Urinary bladder (tissue), 4 donors: ENCODE measurements around the gene TAF11L6. TPM values are rescaled to one million over a fixed set of nuclear protein-coding genes. Genes with fewer than 3 reads are reported as not detected.
"Not testable (repeated sequence)": the region's sequence is repeated elsewhere in the genome, so short reads cannot be mapped to it uniquely, and the experiment has no call there.

Source experiments
- DNase-seq: peaks from one replicate; pipeline ENCODE4 v3.0.0-alpha.2; 2015; ENCODE audit errors: extremely low spot score
- H3K27ac ChIP-seq: one replicate; pipeline ENCODE4 v1.5.1; 2013; ENCODE audit warnings: low read depth, mild to moderate bottlenecking, moderate library complexity
- H3K36me3 ChIP-seq: one replicate; pipeline ENCODE4 v1.6.1; 2013; ENCODE audit warnings: mild to moderate bottlenecking, moderate library complexity; ENCODE audit not compliant: insufficient read depth
- H3K4me1 ChIP-seq: one replicate; pipeline ENCODE4 v1.6.1; 2013; ENCODE audit warnings: mild to moderate bottlenecking, moderate library complexity; ENCODE audit not compliant: insufficient read depth
- H3K4me3 ChIP-seq: one replicate; pipeline ENCODE4 v1.5.1; 2013; ENCODE audit warnings: low read depth, low read length
- WGBS: extraction: QIAGEN DNeasy Blood & Tissue Kit; methylation state at CpG from one replicate; pipeline ENCODE4 v1.1.7; 2013; 5-methylcytosine and 5-hydroxymethylcytosine counted together
- polyA plus RNA-seq: library from polyadenylated mRNA; stranded (reverse); fragments of 200-250 nt; gene quantifications from one replicate; pipeline ENCODE4 v1.2.3, GENCODE V29; 2013
- small RNA-seq: library from RNA; depleted of rRNA; stranded (forward); fragments of <200 nt; gene quantifications from one replicate; pipeline ENCODE3, GENCODE V24; 2014
- total RNA-seq: library from RNA; depleted of rRNA; stranded (reverse); fragments of >200 nt; gene quantifications from one replicate; pipeline ENCODE4 v1.2.3, GENCODE V29; 2014
- donor health status: healthy with polysubstance abuse.
- donor health status: healthy.

The TAF11L6 gene
- total and polyA plus RNA-seq, 2 donors: not detected

GRCh38 chr5:17524935-17525334, 3.5 kb upstream of the TAF11L6 start, which contains the start of gene TAF11L5:
Gene TAF11L5 (plus strand): TSS chr5:17525235.
- DNase-seq, H3K27ac ChIP-seq, H3K36me3 ChIP-seq, H3K4me1 ChIP-seq, H3K4me3 ChIP-seq: not testable (repeated sequence)
- WGBS: no CpG with 5 or more reads among the region's 15 CpGs

GRCh38 chr5:17526504-17526903, 2.0 kb upstream of the TAF11L6 start:
- H3K36me3 ChIP-seq, H3K4me3 ChIP-seq, H3K4me1 ChIP-seq, DNase-seq, H3K27ac ChIP-seq: not testable (repeated sequence)
- WGBS: 93% methylated on average over 9 of the region's 17 CpGs

Small RNA genes within 50 kb of the gene (small RNA-seq; reads per million reads assigned to genes)
- not detected for gene AC106774.3

Other genes with a start within 250 kb of the TAF11L6 start
- not detected for gene TAF11L2, start 30.4 kb upstream of the TAF11L6 start, total RNA-seq
- gene TAF11L2, start 30.4 kb upstream of the TAF11L6 start, polyA plus RNA-seq: not detected
- not detected for gene TAF11L3, start 10.3 kb upstream of the TAF11L6 start, total RNA-seq
- gene TAF11L3, start 10.3 kb upstream of the TAF11L6 start, polyA plus RNA-seq: not detected
- gene TAF11L4, start 6.9 kb upstream of the TAF11L6 start, total RNA-seq: not detected
- gene TAF11L4, start 6.9 kb upstream of the TAF11L6 start, polyA plus RNA-seq: not detected
- not detected for gene TAF11L5, start 3.4 kb upstream of the TAF11L6 start, total RNA-seq
- not detected for gene TAF11L5, start 3.4 kb upstream of the TAF11L6 start, polyA plus RNA-seq
- gene TAF11L7, start 57.1 kb downstream of the TAF11L6 start, total RNA-seq: not detected
- gene TAF11L7, start 57.1 kb downstream of the TAF11L6 start, polyA plus RNA-seq: not detected
- not detected for gene TAF11L8, start 62.3 kb downstream of the TAF11L6 start, total RNA-seq
- gene TAF11L8, start 62.3 kb downstream of the TAF11L6 start, polyA plus RNA-seq: not detected
- not detected for gene TAF11L9, start 65.7 kb downstream of the TAF11L6 start, total RNA-seq
- gene TAF11L9, start 65.7 kb downstream of the TAF11L6 start, polyA plus RNA-seq: not detected
- gene TAF11L10, start 69.2 kb downstream of the TAF11L6 start, total RNA-seq: not detected
- gene TAF11L10, start 69.2 kb downstream of the TAF11L6 start, polyA plus RNA-seq: not detected
- gene TAF11L11, start 75.5 kb downstream of the TAF11L6 start, total RNA-seq: not detected
- gene TAF11L11, start 75.5 kb downstream of the TAF11L6 start, polyA plus RNA-seq: not detected
- gene TAF11L12, start 81.7 kb downstream of the TAF11L6 start, total RNA-seq: not detected
- not detected for gene TAF11L12, start 81.7 kb downstream of the TAF11L6 start, polyA plus RNA-seq
- gene TAF11L13, start 103.4 kb downstream of the TAF11L6 start, total RNA-seq: not detected
- not detected for gene TAF11L13, start 103.4 kb downstream of the TAF11L6 start, polyA plus RNA-seq
- gene TAF11L14, start 105.8 kb downstream of the TAF11L6 start, total RNA-seq: not detected
- not detected for gene TAF11L14, start 105.8 kb downstream of the TAF11L6 start, polyA plus RNA-seq